ENCODE measurements around the gene DHDH. TPM values are rescaled to one million over a fixed set of nuclear protein-coding genes. Genes with fewer than 3 reads are reported as not detected.
"Not testable (repeated sequence)": the region's sequence is repeated elsewhere in the genome, so short reads cannot be mapped to it uniquely, and the experiment has no call there.

DHDH gene
- under 1 TPM; 0.32 to 0.67 TPM for total RNA-seq

- POLR2A ChIA-PET, result interaction anchor here (1.1 kb wide), 1 partner anchor 62 kb away, joined by 3 read pairs; the partner anchor contains the start of gene PPP1R15A
- CTCF ChIA-PET, result interaction anchor here (0.8 to 1.3 kb wide), 3 partner anchors 26 to 213 kb away, joined by 3 to 4 read pairs (median 3); no protein-coding TSS in a partner anchor
These were observed at the start of gene DHDH for GRCh38 chr19:48933382-48933932. Gene DHDH (plus strand): TSS chr19:48933699. CDS start chr19:48933722, 23 bp downstream.

DNA sequence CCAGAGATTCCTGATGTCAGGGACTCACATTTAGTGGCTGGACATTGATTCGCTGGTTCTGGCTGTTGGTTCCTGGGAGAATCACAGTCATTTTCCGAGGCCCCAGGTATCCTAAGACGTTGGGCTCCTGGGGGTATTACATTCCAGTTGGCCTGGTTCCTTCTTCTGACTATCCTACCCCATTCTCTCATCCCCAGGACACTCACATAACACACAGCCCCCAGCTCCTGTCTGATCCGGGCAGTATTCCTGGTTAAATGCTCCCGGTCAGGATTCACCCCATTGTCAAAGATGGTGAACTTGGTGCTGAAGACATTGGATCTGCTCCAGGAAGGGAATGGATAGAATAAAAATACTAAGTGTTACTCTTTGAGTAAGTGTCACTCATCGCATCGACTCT is 49.8 kb upstream of the DHDH start:
- ChIA-PET POLR2A (no interaction called here), CTCF (no interaction called here)

DNA sequence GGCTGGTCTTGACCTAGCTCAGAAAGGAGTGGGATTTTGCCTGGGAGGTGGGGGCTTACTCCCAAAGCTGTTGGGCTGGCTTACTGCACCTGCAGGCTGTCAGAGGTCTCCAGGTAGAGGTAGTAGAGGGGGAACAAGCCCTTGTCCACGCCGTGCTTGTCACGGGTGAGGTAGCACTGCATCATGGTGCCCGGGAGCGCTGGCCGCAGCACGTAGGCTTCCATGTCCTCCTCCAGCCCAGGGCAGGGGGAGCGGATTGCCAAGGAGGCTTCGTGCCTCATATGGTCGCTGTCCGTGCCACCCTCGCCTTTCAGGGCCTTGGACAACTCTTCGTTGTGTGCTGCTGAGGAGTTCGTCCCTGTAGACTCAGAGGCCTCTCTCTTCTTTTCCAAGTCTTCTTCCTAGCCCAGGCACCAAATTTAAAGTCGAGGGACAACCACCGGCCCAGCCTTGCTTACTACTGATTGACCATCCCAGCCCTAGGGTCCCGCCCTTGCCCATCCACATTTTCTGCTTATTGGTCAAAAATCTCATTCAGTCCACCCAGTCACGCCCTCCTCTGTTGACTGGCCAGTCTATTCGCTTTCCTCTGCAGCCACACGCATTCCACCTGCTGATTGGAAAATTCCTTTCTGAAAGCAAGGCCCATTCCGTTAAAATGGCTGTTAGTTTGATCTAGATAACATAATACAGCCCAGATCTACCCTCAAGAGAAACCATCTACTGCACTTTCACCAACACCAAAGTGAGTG is 45.5 kb upstream of the DHDH start:
- CTCF ChIA-PET, result interaction anchor here (0.7 to 1.2 kb wide), 3 partner anchors 12 to 189 kb away, joined by 3 to 4 read pairs (median 3); no protein-coding TSS in a partner anchor
- POLR2A ChIA-PET, result no interaction called here

- CTCF ChIA-PET, result interaction anchor here (1.2 kb wide), 1 partner anchor 15 kb away, joined by 4 read pairs; no protein-coding TSS in a partner anchor
- POLR2A ChIA-PET, result not testable (repeated sequence)
These were observed 44.0 kb upstream of the DHDH start for GRCh38 chr19:48889496-48889895.

DNA sequence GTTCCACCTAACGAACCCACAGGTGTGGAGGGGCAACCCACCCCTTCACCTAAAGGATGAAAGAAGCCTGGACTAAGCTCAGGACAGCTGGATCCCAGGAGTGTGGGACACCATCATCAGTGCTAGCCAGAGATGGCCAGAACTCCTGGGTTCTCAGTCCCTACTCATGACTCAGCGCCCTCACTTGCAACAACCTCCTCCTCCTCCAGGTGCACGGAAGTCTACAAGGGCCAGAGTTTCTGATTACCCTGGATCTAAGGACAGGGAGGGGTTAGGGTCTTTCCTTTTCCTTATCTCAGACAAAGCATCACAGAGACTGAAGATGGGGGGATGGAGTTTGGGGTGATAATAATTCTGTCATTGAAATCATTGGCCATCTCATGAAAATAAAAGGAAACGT is 42.9 kb upstream of the DHDH start:
- CTCF ChIA-PET, result no interaction called here

GRCh38 chr19:48895226-48895625 is 38.3 kb upstream of the DHDH start:
- CTCF ChIA-PET, result interaction anchor here (1.0 to 1.8 kb wide), 2 partner anchors 67 to 75 kb away, joined by 3 read pairs; no protein-coding TSS in a partner anchor

More for the DNA sequence above, 42.9 kb upstream of the DHDH start:
- POLR2A ChIA-PET, result interaction anchor here (0.6 to 0.7 kb wide), 2 partner anchors 14 to 27 kb away, joined by 4 read pairs; no protein-coding TSS in a partner anchor

DNA sequence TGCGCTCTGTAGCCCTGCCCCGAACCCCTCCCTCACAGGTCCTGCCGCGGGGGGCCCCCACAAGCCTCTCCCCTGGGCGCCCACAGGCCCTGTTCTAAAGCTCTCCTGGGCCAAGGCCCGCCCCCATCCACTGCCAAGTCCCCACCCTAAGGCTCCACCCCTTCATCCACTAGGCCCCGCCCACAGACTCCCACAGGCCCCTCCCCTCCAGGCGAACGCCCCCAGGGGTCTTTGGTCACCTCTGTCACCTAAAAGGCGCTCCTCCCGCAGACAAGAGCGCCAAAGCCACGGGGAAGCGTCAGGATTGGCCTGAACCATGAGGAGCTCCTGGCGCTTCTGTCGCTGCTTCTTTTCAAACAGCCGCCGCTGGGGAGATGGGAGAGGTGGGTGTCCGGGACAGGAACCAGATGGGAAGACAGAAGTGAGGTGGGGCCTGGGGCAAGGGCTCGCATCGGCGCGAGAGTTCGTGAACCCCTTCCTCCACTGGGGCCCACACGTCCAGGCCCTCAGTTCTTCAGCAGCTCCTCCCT is 37.2 kb upstream of the DHDH start:
- ChIA-PET CTCF (interaction anchor here (1.5 to 1.8 kb wide), 3 partner anchors 17 to 66 kb away, joined by 3 to 9 read pairs (median 6); no protein-coding TSS in a partner anchor), POLR2A (interaction anchor here (0.7 kb wide), 1 partner anchor 72 kb away, joined by 3 read pairs; no protein-coding TSS in a partner anchor)

More at GRCh38 chr19:48895226-48895625, 38.3 kb upstream of the DHDH start:
- POLR2A ChIA-PET, result no interaction called here

DNA sequence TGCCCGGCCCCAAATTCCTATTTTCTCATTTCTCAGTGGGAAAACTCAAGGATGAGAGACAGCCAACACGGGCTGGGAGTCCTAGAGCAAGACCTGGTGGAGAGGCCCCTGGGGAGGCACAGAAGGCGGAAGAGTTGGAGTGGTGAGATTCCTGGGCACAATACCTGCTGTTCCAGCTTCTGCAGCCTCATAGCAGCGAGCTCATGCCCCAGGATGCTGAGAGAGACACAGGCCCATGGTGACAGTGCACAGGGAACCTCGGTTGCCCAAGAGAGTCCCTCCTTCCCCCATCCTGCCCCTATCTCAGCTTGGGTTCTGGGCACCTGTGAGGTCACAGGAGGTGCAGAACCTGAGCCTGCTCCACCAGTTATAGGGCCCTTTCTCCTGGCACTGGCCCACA is 36.3 kb upstream of the DHDH start:
- POLR2A ChIA-PET, result no interaction called here
- CTCF ChIA-PET, result interaction anchor here (1.5 to 1.7 kb wide), 2 partner anchors 18 to 55 kb away, joined by 6 to 9 read pairs; no protein-coding TSS in a partner anchor

- ChIA-PET CTCF (interaction anchor here (1.8 to 2.2 kb wide), 2 partner anchors 71 to 94 kb away, joined by 7 read pairs; partner anchors contain the start of gene RUVBL2), POLR2A (interaction anchor here (0.7 to 1.7 kb wide), 5 partner anchors 23 to 65 kb away, joined by 3 to 7 read pairs (median 5); partner anchors contain the start of gene PPP1R15A)
These were observed 34.1 kb upstream of the DHDH start for GRCh38 chr19:48899386-48899749.

DNA sequence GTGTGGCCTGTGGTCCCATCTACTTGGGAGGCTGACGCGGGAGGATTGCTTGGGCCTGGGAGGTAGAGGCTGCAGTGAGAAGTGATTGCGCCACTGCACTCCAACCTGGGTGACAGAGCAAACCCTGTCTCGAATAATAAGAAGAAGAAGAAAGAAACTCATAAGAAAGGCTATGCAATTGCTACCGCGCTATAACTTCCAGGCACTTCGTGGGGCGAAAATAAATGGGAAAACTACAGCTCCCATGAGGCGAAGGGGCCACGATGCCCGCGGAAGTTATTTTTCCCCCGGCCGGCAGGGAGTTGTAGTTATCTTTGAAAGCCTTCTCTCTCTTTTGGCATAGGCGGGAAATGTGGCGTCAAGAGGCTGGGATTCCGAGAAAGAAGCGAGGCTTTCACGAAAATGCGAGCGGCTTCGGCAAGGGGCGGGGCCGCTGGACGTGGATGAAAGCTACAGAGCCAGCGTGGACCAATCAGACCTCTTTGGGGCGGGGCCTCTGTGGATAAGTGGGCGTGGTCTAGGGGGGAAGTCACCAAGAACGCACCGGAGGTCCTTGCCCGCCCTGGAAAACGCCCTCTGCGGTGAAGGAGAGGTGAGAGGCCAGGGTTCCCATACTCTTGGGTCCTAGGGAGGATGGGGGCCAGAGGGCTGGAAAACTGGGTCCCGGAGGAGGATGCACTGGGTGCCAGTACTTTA is 33.6 kb upstream of the DHDH start, which contains the start of gene NUCB1:
Gene NUCB1, plus strand, starts transcription at position 532 of the 696 bp plus-strand sequence. CDS start 485 bp downstream, outside the sequence.
- CTCF ChIA-PET, result interaction anchor here (0.6 to 2.2 kb wide), 3 partner anchors 41 to 94 kb away, joined by 4 to 7 read pairs (median 7); partner anchors contain the start of gene RUVBL2
- POLR2A ChIA-PET, result interaction anchor here (0.7 to 1.7 kb wide), 5 partner anchors 24 to 64 kb away, joined by 3 to 7 read pairs (median 5); partner anchors contain the start of gene PPP1R15A

- CTCF ChIA-PET, result interaction anchor here (0.6 to 2.2 kb wide), 4 partner anchors 42 to 93 kb away, joined by 3 to 7 read pairs (median 6); partner anchors contain the start of genes HSD17B14 and RUVBL2
- POLR2A ChIA-PET, result interaction anchor here (1.0 to 1.7 kb wide), 5 partner anchors 25 to 67 kb away, joined by 3 to 7 read pairs (median 5); partner anchors contain the start of gene PPP1R15A
These were observed 32.8 kb upstream of the DHDH start for GRCh38 chr19:48900477-48901406.

DNA sequence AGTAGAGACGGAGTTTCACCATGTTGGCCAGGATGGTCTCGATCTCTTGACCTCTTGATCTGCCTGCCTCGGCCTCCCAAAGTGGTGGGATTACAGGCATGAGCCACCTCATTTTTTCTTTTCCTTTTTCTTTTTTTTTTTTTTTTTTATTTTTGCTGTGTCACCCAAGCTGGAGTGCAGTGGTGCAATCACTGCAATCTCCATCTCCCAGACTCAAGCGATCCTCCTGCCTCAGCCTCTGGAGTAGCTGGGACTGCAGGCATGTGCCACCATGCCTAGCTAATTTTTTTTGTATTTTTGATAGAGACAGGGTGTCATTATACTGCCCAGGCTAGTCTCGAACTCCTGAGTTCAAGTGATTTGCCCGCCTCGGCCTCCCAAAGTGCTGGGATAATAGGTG is 31.2 kb upstream of the DHDH start:
- CTCF ChIA-PET, result interaction anchor here (1.0 kb wide), 1 partner anchor 9 kb away, joined by 3 read pairs; no protein-coding TSS in a partner anchor
- POLR2A ChIA-PET, result not testable (repeated sequence)

- CTCF ChIA-PET, POLR2A ChIA-PET: not testable (repeated sequence)
These were observed 29.7 kb upstream of the DHDH start for GRCh38 chr19:48903788-48904187.

DNA sequence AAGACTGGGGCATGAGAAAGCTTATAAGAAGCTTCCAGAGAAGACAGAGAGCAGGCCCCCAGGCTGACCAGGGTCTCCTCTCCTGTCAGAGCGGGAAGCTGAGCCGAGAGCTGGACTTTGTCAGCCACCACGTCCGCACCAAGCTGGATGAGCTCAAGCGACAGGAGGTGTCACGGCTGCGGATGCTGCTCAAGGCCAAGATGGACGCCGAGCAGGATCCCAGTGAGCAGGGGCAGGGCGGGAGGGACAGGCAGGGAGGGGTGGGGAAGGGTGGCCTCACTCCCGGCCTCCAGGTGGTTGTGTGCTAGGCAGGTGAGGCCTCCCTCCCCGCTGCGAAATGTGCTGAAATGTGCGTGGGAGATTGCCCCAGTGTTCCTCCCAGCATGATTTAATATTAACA is 27.8 kb upstream of the DHDH start:
- CTCF ChIA-PET, result interaction anchor here (0.7 kb wide), 1 partner anchor 65 kb away, joined by 3 read pairs; no protein-coding TSS in a partner anchor
- POLR2A ChIA-PET, result interaction anchor here (0.5 kb wide), 1 partner anchor 66 kb away, joined by 3 read pairs; no protein-coding TSS in a partner anchor

DNA sequence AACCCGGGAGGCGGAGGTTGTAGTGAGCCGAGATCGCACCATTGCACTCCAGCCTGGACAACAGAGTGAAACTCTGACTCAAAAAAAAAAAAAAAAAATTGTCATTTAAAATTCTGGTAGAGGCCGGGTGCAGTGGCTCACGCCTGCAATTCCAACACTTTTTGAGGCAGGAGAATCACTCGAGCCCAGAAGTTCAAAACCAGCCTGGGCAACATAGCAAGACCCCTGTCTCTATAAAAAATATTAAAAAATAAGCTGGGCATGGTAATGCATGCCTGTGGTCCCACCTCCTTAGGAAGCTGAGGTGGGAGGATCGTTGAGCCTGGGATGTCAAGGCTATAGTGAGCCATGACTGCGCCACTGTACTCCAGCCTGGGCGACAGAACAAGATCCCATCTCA is 27.2 kb upstream of the DHDH start:
- ChIA-PET POLR2A (no interaction called here), CTCF (interaction anchor here (0.7 kb wide), 1 partner anchor 64 kb away, joined by 3 read pairs; no protein-coding TSS in a partner anchor)

GRCh38 chr19:48907671-48908070 is 25.8 kb upstream of the DHDH start:
- ChIA-PET CTCF (no interaction called here), POLR2A (no interaction called here)

- CTCF ChIA-PET, POLR2A ChIA-PET: not testable (repeated sequence)
These were observed 23.9 kb upstream of the DHDH start for GRCh38 chr19:48909424-48910077.

Data from activated CD8-positive, alpha-beta memory T cell treated with anti-CD3 and anti-CD28 coated beads for 36 hours (primary cell).